GM21423 (cell line): ENCODE data around the gene KCNK2.
A peak's percentile ranks its signal among the peaks of the same experiment; 100 is the strongest.

ENCODE experiments used
- ATAC-seq: cut with Tn5 transposase; IDR thresholded peaks from one replicate; pipeline ENCODE4 v1.9.1; 2021; ENCODE audit warnings: mild to moderate bottlenecking, moderate library complexity; ENCODE audit not compliant: unreplicated experiment

KCNK2 gene, protein sequence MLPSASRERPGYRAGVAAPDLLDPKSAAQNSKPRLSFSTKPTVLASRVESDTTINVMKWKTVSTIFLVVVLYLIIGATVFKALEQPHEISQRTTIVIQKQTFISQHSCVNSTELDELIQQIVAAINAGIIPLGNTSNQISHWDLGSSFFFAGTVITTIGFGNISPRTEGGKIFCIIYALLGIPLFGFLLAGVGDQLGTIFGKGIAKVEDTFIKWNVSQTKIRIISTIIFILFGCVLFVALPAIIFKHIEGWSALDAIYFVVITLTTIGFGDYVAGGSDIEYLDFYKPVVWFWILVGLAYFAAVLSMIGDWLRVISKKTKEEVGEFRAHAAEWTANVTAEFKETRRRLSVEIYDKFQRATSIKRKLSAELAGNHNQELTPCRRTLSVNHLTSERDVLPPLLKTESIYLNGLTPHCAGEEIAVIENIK

DNA sequence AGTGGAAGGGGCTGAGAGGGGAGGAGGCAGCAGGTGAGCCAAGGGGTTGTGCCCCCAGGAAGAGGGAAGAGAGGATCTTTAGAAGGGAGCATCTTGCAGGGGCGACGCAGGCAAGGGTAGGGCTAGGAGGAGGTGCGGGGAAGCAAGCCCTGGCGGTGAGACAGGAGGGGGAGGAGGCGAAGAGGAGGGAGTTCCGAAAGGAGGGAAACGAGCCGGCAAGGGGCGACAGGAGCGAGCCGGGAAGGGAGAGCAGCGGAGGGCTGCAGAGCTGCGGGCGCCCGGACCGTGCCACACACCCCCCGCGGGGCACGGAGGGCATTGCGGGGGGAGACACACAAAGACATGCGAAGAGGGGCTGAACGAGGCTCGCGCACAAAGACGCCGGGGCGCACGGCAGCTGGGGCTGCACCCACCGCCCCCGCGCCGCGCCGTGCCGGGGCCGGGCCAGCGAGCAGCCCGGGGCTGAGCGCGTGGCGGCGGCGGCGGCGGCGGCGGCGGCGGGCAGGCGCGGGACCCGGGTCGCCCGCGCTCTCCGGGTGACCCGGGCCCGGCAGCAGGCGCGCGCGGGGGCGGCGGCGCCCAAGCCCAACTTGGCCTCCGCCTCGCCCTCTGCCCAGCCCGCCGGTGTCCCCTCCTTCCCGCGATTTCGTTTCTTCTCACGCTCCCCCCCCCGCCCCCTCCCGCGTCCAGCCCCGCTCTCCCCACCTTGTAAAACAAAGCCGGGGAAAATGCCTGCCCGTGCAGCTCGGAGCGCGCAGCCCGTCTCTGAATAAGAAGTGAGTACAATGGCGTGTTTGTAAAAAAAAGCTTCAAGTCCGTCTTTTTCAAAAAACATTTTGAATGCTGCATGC lies at the start of gene KCNK2:
Gene KCNK2, plus strand, starts transcription at position 206 of the 851 bp plus-strand sequence. CDS start 649 bp downstream, outside the sequence.
- no peak for ATAC-seq

DNA sequence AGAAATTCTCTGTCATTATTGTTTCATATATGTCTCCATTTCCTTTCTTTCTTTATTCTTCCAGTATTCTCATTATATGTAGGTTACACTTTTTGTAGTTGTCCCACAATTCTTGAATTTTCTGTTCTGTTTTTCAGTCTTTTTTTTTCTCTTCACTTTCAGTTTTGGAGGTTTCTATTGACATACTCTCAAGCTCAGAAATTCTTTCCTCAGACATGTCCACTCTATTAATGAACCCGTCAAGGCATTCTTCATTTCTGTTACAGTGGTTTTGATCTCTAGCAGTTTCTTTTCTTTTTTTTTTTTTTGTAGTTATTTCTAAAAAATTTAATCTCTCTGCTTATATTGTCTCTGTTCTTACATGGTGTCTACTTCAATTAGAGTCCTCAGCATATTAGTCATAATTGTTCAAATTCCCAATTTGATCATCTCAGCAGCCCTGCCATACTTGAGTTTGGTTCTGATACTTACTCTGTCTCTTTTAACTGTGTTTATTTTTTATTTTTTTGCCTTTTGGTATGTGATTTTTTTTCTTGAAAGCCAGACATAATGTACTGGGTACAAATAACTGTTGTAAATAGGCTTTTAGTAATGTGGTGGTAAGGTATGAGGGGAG lies 49.5 kb upstream of the KCNK2 start:
- ATAC-seq: no peak

DNA sequence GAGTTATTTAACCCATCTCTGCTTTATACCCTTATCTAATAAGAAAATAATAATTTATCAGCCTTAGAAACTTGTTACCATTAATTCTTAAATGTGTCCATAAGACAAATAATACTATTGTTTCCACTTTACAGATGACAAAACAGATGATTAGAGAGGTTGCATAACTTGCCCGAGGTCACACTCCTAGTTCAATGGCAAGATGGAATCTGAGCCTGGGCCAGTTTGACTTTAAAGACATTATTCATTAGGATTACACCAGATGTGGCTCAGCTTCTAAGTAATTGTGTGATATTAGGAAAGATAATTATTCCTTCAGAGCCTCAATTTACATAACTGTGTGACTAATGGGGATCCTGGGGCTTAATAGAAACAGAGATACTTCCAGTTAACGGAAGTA lies 42.3 kb upstream of the KCNK2 start:
- ATAC-seq: no peak

DNA sequence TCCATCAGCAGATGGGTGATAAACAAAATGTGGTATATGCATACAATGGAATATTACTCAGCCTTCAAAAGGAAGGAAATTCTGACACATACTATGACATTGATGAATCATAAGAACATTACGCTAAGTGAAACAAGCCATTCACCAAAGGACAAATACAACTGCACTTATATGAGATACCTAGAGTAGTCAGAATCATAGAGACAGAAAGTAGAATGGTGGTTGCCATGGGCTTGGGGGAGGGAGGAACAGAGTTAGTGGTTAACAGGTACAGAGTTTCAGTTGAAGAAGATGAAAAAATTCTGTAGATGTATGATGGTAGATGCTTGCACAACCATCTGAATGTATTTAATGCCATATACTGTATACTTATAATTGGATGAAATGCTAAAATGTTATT lies 39.1 kb upstream of the KCNK2 start:
- ATAC-seq: no peak

DNA sequence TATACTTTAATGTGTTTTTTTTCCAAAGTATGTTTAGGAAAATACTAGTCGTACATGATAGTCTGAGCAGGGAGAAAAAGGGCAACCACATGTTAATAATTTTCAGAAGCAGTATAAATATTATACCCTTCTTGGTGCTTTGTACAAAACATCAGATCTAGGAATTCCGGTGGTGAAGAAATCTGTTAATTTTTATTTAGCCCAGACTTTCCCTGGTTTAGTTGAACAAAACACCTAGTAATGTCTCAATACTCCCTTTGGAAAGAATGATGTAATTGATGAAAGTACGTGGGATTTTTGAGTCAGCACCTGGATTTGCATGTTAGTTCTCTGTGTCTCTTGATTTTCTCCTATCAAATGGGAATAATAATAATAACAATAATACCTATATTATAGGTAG lies 38.4 kb upstream of the KCNK2 start:
- ATAC-seq: no peak

DNA sequence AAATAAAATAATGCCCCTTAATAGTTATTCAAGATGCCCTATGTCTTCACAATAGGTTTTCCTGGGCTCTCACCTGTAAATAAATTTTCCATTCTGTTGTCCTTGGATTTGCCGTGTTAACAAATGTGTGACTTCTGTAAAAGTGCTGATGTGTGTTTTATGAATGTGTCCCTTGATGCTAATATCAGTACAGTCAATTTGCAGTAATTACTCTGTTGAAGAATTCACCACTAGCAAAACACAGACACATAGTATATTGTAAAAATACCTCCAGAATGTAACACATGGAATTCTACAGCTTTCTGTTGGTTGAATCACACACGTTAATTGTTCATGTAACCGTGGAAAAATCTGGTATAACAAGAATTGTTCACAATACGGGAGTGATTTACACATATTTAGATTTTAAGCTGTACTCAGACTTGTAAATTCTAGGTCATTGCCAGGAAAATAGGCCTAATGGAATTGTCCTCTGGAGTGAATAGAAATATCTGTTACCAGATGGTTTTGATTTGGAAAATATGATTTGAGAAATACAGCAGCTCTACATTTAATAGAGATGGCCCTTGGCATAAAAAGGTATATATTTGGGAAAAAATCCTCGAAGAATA lies 36.7 kb upstream of the KCNK2 start:
- ATAC-seq: no peak

DNA sequence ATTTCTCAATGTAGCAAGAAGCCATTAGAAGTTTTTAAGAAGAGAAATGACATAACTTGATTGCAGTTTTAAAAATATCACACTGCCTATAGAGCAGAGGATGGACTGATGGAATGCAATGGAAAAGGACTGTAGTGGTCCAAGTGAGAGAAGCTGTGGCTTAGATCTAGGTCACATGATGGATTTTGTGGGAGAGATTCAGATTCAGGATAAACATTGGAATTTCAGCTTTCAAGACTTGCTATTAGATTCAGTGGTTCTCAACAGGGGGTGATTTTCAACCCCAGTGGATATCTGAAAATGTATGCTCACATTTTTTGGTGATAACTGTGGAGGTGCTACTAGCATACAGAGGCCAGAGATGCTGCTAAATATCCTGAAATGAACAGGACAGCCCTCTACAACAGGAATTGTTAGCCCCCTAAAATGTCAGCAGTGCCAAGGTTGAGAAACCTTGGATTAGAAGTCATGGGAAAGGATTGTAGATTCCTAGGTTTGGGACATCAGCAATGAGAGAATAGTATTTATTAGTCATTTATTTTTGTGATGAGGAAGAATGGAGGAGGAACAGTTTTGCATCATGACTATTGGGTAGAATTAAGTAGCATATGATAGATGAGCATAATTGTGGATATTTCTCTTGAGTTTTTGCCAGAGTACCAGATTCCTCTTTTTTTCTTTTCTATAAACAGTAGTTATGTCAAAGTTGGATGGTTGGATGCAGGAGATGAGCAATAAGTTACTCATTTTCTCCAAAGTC lies 30.1 kb upstream of the KCNK2 start:
- no peak for ATAC-seq

DNA sequence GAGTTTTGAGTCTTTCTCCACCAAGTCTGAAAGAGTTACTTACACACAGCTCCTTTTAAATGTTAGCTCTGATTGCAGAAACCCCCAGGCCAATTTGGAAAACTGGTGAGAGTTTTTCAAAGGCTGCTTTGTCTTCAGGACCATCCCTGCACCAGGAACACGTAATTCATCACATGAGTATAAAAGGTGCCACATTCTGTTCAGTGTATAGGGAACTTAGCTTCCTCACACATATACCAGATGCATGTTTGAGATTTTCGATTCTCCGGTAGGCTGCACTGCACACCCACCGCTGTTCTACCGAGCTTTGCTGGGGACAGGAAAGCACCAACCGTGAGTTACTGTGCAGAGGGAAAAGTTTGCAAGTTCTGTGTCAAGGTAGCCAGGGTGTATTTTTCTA lies 28.3 kb upstream of the KCNK2 start:
- no peak for ATAC-seq

DNA sequence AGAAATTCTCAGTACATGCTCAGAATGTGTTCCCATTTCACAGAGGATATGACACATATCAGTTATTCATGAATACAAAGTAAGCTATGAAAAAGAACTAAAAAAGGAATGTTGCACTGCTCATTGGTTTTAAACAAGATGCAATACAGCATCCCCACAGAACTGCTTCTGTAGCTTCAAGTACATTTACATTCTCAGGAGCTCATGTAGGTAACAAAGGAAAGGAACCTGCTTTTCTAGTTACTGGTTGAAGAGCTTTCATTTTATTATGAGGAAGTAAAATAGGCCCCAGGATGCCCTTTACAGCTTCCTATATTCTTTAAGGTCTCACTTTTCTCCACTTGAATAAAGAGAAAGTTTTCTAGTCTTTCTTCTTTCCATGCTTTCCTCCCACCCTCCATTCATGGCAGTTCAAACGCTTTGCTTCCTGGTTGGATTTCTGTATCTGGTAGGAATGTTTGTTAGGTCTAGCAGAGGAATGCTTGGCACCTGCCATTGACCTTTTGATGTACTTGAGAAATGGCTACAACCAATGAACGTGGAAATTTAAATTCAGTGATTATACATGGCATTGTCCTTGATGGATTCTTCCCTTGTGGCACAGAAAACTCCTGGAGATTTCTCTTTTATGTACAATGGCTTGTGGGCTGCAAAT lies 27.1 kb upstream of the KCNK2 start:
- no peak for ATAC-seq

DNA sequence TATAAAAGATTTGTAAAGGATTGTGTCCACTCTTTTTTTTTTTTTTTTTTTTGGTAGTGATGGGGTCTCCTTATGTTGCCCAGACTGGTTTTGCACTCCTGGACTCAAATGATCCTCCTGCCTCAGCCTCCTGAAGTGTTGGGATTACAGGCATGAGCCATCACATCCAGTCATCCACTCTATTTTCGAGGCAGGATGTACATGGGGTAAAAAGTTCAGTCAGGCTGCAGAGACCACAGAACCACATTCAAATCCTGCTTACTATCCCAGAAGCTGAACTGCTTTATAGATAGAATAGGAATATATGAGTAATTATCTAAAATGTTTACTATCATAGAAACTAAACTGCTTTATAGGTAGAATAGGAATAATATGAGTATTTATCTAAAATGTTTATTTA lies 26.0 kb upstream of the KCNK2 start:
- ATAC-seq: no peak

DNA sequence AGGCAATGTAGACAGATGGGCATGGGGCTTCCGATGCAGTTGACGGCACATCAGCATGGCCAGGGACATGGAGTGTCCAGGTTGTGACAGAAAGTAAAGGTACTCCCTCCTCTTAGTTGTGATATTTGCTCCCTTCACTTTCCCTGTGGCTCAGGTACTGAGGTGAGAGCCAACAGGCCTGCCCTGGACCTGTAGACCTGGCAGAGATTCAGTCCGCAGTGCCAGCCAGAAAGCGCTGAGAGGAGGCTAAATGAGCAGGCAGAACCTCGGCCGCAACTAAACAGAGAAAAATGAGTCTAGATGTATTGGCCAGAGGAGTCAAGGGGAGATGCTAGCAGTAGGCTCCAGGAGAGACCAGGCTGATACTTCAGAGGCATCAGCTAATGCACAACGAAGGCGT lies 22.6 kb upstream of the KCNK2 start:
- ATAC-seq: no peak

DNA sequence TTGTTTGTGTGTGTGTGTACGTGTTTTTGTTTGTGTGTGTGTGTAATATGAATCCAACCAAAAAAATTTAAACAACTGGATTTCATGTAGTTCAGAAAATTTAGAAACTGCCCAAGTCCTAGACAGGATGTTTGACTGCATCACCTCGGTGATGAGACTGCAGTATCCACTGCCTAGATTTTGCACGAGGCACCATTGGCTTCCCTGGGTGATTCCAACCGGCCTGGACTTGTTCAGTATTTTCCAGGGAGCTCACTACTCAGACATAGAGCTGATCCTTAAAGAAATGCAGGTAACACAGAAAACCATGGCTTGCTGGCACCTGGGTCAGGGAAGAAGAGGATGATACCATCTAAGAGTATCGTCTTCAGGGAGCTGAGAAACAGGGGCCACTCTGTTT lies 18.2 kb upstream of the KCNK2 start:
- ATAC-seq: no peak

DNA sequence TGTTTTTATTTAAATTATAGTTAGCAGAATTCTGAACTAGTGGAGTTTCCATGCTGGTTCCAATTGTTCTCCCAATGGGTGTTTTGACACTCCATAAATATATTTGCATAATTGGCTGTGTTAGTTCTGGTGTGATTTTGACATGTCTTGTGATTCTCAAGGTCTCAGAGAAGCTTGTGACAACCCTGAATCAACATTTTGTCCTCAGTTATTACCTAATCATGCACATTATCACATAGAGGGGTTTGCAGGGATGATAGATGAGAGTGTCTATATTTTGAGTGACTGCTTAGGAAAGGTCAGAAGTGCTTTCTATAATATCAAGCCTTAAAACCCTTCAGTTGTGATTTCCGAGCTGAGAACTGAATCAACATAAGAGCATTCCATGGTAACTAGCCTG lies 11.5 kb upstream of the KCNK2 start:
- no peak for ATAC-seq

DNA sequence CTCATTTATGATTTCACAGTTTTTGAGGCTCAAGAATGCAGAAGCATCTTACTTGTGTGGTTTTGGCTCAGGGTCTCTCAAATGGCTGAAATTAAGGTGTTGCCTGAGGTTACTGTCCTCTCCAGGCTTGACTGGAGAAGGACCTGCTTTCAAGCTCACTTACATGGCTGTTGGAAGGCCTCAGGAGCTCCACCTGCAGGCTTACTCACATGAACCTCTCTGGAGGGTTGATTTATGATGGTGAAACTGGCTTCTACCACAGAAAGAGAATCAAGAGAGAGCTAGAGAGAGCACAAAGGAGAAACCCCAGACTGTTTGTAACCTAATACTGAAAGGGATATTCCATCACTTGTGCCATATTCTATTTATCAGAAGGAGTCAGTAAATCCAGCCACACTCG lies 6.2 kb upstream of the KCNK2 start:
- ATAC-seq: peak; percentile 44

DNA sequence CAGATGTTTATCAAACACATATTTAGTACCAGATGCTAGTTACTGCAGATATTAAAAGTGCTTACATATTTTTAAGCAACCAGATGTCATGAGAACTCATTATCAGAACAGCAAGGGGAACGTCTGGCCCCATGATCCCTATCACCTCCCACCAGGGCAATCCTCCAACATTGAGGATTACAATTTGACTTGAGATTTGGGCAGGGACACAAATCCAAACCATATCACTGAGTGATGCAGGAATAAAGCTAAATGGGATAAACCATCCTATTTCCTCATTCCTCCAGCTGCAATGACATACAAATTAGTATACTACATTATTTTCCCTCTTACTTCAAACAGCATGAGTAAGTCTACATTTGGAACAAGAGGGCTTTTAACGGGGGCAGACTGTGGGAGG lies 3.1 kb upstream of the KCNK2 start:
- no peak for ATAC-seq

DNA sequence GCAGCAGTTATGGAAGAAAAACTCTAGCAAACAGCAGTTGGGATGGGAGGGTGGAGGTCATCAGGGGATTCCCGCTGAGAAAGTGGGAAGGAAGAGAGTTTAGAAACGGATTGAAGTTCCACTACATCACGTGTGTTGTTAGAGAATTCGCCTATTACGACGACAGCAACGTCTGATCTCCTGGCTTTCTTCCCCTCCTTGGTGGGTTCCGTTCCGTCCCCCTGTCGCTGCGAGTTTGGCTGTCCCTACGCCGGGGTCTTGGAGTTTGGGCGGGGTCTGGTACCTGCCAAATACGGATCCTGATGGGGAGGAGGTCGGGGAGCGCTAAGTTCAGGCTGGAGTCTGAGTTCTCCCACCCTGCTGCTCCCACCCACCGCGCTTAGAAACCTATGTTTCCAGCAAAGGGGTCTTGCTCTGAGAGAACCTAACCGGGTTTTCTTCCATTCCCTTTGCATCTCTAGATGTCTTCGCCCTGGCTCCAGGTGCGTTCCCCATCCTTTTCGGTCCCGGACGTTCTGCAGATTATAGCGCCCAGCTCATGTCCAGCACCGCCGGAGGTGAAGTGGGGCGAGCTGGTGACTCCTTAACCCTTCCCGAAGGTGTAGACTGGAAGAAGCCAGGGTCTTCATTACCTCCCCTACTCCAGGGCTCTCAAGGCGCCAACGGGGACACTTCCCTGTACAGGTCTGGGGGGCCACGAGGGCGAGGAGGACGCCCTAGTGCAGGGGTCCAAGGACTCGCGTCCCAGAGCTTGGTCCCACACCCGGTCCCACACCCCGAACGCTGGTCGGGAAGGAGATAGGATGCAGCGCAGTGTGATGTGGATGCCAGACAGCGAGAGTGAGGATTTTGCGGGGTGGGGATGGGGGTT lies 641 bp upstream of the KCNK2 start:
- ATAC-seq: no peak

DNA sequence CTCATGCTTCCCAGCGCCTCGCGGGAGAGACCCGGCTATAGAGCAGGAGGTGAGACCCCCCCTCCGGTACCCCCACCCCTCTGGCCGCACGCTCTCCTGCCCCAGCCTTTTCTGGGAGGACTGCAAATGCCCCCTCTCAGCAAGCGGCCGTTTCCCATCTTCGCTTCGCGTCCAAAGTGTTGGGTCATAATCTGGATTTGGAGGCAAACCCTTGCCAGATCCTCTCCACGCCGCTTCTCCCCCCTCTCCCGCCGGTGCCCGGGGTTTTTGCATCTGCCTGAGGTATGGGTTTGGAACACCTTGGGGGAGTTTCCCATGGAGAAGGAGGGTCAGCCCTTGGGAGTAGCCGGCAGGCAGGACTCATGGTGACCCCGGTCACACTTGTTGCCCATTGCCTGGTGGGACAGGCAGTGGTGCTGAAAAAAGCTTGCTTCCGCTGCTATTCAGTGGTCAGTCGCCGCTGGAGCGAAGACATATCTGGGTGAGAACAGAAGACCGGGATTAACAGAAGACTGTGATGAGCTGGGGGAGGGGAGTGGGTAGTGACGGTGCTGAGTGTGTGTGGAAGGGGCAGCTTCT lies 935 bp downstream of the KCNK2 start:
- ATAC-seq: no peak

DNA sequence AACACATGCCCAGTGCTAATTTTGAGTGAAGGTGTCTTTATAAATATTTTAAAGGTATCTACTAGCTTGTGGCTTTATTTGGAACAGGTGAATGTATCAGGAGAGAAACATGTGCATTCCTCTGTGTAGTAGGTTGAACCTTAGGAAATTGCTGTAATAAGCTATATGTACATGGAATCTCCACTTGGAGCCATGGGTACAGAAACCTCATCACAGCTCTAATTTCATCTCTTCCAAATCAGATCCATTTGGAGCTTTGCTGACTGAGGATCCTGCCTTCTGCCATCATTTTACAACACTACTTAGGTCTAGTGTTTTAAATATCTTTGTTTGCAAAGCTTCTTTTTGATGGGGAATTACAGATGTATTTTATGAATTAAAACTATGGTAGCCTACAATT lies 2.1 kb downstream of the KCNK2 start:
- no peak for ATAC-seq

DNA sequence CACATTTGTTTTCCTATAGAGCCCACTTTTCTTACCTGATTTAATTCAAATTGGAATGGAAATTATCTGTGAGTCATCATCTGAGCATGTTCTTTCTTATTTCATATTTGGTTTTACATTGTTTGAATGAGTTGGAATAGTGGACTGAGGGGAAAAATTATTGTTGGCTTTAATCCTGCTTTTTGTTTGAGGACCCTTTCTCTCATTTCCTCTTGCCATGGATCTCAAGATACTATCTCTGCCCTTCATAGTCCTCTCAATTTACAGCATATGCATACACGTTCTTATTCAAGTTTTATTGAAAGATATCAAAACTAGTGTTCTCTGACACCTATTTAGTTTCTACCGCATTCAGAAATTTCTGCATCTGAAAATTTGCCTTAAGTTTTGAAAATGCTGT lies 5.1 kb downstream of the KCNK2 start:
- no peak for ATAC-seq
